Sigmoid colon (tissue), 4 donors: ENCODE measurements around the gene ABCF3.

Source experiments
- CTCF ChIP-seq, 4 experiments: fragments of 450-650 bp in 3 of 4; fragments of 200-600 bp in 1 of 4; IDR thresholded peaks; one replicate each; pipeline ENCODE4 v1.5.1; 2016 to 2019; ENCODE audit warnings: antibody characterized with exemption in 4 of 4, mild to moderate bottlenecking in 3 of 4, moderate library complexity in 2 of 4
- EP300 ChIP-seq, 4 donors: sonication (generic); formaldehyde crosslinking; IDR thresholded peaks; one replicate each; pipeline ENCODE4 v1.6.1; 2017; ENCODE audit warnings: antibody characterized with exemption in 4 of 4
- POLR2A ChIP-seq, 2 donors: fragments of 450-650 bp; IDR thresholded peaks; one replicate each; pipeline ENCODE4 v1.6.1; 2016; ENCODE audit warnings: antibody characterized with exemption in 2 of 2, mild to moderate bottlenecking in 2 of 2, moderate library complexity in 2 of 2
- POLR2AphosphoS5 ChIP-seq, 4 donors: sonication (generic); formaldehyde crosslinking; IDR thresholded peaks; one replicate each; pipeline ENCODE4 v1.6.1; 2017; ENCODE audit warnings: antibody characterized with exemption in 4 of 4

GRCh38 chr3:184174646-184175492 is 11.1 kb upstream of the ABCF3 start, which contains the start of gene AP2M1:
- TF ChIP-seq POLR2A (IDR thresholded peaks at IDR 0.05) (peak; percentile 70 to 77), CTCF (IDR thresholded peaks at IDR 0.05) (no peak), POLR2AphosphoS5 (IDR thresholded peaks at IDR 0.05) (peak; percentile 77 to 94 (median 86)), EP300 (IDR thresholded peaks at IDR 0.05) (no peak)
